Fibroblast of the aortic adventitia (primary cell): ENCODE measurements around the gene SOX6. TPM values are rescaled to one million over a fixed set of nuclear protein-coding genes. Genes with fewer than 3 reads are reported as not detected.

Experiments used
- DNase-seq: peaks from one replicate; pipeline ENCODE4 v3.0.0-alpha.2; 2010; ENCODE audit warnings: low read depth
- H3K4me3 ChIP-seq: 2 replicates; pipeline ENCODE4 v1.5.1; 2011; ENCODE audit warnings: low read depth, mild to moderate bottlenecking, control low read depth, low read length, moderate library complexity
- total RNA-seq: library from RNA; depleted of rRNA; stranded (reverse); fragments of >200 nt; gene quantifications from 2 replicates; pipeline ENCODE4 v1.2.3, GENCODE V29; 2012; ENCODE audit warnings: low replicate concordance
- TF ChIP-seq, protein P1 (sequence below): IDR thresholded peaks from 2 replicates; pipeline ENCODE4 v1.5.1; 2011; ENCODE audit warnings: mild to moderate bottlenecking, low read length, control low read depth, inconsistent platforms; ENCODE audit not compliant: insufficient read depth

Gene SOX6
- total RNA-seq, 1 donor = 0.36 TPM

DNA sequence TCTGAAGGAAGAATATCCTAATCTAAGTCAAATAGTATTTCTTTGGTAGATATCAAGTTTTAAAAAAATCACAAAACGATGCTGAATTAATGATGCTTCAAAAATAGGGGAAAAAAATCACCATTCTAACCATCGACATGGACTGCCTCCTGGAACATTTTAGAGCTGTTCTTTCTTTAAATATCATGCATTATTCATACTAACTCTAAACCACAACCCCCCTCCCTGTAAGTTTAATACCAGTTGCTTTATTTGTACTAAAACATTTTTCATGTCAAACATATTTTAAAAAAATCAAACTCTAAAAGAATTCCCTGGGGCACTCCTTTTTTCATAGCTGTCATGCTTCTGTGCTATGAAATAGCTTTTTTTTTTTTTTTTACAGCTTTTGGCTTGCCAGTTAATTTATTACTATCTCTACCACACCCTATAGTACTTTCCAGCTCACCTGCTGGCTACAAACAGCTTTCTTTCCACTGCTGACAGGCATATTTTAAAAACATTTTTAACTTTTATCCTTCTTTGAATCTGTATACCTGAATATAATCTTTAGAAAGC is 256.9 kb downstream of the SOX6 start:
- DNase-seq = no peak
- H3K4me3 ChIP-seq = no peak overlapping the region
- TF ChIP-seq, protein P1, sequence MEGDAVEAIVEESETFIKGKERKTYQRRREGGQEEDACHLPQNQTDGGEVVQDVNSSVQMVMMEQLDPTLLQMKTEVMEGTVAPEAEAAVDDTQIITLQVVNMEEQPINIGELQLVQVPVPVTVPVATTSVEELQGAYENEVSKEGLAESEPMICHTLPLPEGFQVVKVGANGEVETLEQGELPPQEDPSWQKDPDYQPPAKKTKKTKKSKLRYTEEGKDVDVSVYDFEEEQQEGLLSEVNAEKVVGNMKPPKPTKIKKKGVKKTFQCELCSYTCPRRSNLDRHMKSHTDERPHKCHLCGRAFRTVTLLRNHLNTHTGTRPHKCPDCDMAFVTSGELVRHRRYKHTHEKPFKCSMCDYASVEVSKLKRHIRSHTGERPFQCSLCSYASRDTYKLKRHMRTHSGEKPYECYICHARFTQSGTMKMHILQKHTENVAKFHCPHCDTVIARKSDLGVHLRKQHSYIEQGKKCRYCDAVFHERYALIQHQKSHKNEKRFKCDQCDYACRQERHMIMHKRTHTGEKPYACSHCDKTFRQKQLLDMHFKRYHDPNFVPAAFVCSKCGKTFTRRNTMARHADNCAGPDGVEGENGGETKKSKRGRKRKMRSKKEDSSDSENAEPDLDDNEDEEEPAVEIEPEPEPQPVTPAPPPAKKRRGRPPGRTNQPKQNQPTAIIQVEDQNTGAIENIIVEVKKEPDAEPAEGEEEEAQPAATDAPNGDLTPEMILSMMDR = no peak

DNA sequence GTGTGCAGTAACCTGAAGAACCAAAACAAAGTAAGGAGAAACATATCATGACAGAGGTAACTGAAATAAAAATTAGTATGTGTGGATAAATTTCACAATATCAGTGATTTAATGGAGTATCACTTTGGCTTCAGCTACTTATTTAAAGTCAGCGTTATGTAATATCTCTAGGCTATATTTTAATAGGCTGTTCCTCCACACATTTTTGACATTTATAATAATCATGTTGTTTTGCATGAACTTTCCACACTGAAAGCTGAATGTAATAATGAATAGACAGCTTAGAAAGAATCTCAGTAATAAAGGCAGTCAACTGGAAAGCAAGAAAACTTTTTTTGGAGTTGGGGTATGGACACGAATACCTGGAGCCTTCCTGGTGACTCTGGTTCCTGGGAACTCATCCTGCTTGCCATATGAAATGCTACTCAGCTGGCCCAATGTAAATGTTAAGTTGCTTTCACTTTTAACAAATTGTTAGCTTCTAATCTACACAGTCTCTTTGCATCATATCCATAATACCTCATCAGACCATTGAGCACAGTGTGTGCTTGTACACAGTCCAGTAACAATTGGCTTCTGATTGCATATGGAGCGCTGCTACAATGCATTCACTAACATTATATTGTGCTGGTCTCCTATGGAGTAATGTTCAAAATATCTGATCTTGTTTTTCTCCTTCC is 257.7 kb downstream of the SOX6 start:
- H3K4me3 ChIP-seq = no peak overlapping the region
- DNase-seq = no peak
- TF ChIP-seq, protein P1 = no peak

DNA sequence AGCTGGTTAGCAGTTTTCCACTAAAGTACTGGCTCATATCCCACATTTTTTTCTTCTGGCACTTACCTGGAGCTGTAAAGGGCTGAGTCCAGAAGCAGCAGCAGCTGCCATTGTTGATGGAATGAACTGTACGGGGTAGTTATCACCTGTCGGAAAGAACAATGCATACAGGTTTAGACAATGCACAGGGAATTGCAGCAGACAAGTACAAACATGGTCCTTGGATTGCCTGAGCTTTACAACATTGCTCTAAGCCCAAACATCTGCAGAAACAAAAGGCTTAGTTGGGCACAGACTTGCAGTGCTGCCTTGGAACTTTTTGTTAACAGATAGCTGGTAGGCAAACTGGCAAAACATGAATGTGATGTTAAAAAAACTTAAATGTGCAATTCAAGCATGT is 258.8 kb downstream of the SOX6 start:
- TF ChIP-seq, protein P1 = no peak
- no peak overlapping the region for H3K4me3 ChIP-seq
- no peak for DNase-seq

DNA sequence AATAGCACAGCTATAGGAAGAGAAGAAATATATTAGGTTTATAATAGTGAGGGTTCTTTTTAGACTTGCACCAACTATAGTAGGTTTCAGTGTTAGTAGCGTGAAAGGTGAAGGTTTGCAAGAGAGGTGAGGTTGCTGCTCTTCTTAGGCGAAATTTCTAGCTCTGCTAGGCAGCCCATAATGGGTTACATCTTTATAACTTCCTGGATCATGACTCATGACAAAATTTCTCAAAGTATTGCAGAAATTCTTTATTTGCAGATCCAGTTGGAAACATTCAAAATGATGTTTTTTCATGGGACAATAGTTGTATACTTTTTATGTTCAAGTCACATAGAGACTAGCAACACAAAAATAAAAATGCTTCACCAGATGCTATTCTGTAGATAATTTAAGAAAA is 260.0 kb downstream of the SOX6 start:
- TF ChIP-seq, protein P1 = no peak
- DNase-seq = peak; percentile 4
- no peak overlapping the region for H3K4me3 ChIP-seq

DNA sequence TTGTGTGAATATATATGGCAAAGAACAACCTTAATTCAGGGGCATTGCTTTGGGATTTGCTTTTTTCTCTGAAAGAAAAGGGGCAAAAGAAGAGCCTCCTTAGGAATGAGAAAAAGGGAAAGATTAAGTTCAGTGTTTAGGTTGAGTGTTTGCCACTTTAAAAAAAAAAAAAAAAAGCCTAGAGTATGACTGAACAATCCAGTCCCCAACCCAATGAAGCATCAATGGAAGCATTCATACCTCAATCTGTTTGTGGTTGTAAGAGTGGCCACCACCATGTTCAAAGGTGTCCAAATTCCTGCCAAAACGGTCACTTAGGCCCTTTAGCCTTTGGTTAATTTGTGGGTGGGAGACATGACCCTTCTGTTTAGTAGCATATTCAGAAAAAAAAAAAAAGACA is 260.6 kb downstream of the SOX6 start:
- H3K4me3 ChIP-seq = no peak overlapping the region
- no peak for DNase-seq
- TF ChIP-seq, protein P1 = no peak

DNA sequence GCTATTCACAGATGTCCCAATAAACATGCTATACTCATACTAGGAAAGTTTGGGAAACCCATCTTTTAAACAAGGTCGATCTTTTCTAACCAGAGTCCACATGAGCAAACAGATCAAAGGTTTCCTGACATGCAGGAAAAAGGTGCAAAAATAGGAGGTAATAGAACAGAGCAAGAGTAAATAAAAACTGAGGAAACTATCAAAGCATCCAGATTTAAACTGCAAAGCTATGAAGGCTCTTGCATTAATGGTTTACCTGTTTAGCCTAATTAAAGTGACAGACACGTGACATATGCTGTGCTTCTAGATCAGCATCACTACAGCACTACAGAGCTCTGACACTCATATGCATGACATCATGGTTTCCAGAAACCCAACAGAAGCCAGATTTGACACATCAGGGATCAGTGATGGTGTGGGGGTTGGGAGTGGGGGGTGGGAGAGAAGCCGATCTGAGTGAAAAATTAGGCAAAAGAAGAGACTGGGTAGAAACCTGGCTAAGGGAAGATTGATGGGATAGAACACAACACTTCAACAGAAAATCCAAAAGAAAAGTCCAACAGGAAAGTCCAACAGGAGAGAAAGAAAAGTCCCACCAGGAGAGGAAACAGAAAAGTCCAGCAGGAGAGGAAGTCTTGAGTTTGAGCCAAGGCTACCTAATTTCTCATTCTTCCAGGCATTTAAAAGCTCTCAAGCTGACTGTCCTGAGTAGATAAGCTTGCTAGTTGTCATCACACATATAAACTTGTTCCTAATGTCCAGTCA is 262.3 kb downstream of the SOX6 start:
- no peak overlapping the region for H3K4me3 ChIP-seq
- no peak for DNase-seq
- TF ChIP-seq, protein P1 = no peak
